Left ventricle myocardium superior (tissue), 1 donor: ENCODE data around the gene ELAC1. TPM values are rescaled to one million over a fixed set of nuclear protein-coding genes. Genes with fewer than 3 reads are reported as not detected.

Experiments
- ATAC-seq: fragments of 200-7000 bp; cut with Tn5 transposase; one replicate; pipeline ENCODE4 v1.9.1; 2020; ENCODE audit warnings: mild to moderate bottlenecking, moderate library complexity
- DNase-seq: peaks from one replicate; pipeline ENCODE4 v3.0.0-alpha.2; 2020
- intact Hi-C: fragments of 100-400 bp; cut with micrococcal nuclease; formaldehyde crosslinking; loops from one replicate; pipeline ENCODE4 v1.11.0; 2022
- total RNA-seq: library from RNA; stranded (reverse); fragmentation: NEBNext Ultra II Directional; extraction: Animal tissue kit (Norgen Biotek cat#: 25700); gene quantifications from one replicate; pipeline ENCODE4 v1.2.1, GENCODE V29; 2021
- donor health status: DM: no; HTN: yes; CAD: no; lungs with severe emphysema.

The ELAC1 gene
- total RNA-seq, 1 donor from 2014 or later, result 4.3 TPM

- intact Hi-C loops, result no loop called here
- no peak for ATAC-seq
- DNase-seq, result no peak
These were observed 42.4 kb downstream of the ELAC1 start for GRCh38 chr18:51010218-51010617.

- intact Hi-C loops, result no loop called here
- ATAC-seq (no peak), DNase-seq (no peak)
These were observed 43.9 kb downstream of the ELAC1 start for GRCh38 chr18:51011709-51012108.

DNA sequence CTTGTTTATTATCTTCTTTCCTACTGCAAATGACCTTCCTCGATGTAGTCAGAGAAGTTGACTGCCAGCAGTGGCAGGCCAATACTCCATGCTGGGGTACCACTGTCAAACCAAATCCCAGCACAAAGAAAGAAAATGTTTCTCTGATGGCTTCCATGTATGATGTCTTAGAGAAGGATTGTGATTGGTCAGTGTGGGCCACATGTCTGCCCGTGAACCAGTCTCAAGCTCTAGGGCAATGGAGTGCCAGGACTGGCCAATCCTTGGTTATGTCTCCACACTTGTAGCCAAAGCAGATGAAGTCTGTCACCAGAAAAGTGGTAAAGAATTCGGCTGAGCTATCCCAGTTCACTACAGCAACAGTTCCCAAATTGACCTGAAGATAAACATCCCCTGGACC is 44.6 kb downstream of the ELAC1 start:
- ATAC-seq (no peak), DNase-seq (no peak)
- intact Hi-C loops, result no loop called here

GRCh38 chr18:51013259-51013658 is 45.4 kb downstream of the ELAC1 start:
- DNase-seq (no peak), ATAC-seq (no peak)
- intact Hi-C loops, result no loop called here

DNA sequence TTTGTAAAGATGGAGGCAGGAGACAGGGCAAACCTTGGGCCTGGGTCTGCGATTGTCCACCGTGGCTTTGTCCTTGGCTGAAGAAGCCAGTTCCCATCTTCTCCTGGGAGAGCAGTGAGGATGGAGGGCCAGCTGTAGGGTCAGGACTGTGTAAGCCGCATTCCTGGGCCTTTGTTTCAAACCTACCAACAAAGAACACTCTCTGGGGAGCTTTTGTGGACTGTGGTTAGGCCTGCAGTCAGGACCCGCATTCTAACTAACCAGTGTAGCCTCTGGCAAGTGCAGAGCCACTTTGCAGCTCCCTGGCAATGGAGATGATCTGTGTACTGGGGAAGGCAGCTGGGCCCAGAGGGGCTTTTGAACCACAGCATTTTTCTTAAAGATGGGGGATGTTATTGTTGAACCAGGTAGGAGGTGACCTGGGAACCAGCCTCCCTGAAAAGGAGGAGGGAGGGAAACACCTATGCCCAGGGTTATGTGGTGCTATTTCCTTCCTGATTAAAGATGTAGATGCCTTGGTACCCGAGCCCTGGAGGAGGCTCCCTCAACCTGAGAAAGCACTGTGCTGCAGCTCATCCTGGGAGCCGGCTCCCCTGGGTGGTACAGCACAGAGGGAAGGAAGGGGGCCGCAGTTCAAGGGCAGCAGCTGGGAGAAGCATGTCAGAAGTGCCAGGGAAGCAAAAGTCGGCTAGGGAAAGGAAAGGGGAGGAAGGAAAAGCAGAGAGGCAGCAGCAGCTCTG is 49.5 kb downstream of the ELAC1 start:
- DNase-seq, result no peak
- ATAC-seq, result no peak
- intact Hi-C loops, result no loop called here

GRCh38 chr18:51020536-51020935 is 52.7 kb downstream of the ELAC1 start:
- intact Hi-C loops, result loop anchor here (10.0 kb wide), 1 partner anchor 46 kb away; no protein-coding TSS in a partner anchor

GRCh38 chr18:51021226-51021965 is 53.6 kb downstream of the ELAC1 start:
- ATAC-seq (no peak), DNase-seq (no peak)
- intact Hi-C loops, result loop anchor here (10.0 kb wide), 1 partner anchor 47 kb away; no protein-coding TSS in a partner anchor

More at GRCh38 chr18:51020536-51020935, 52.7 kb downstream of the ELAC1 start:
- ATAC-seq, result peak; percentile 45
- no peak for DNase-seq

- ATAC-seq (no peak), DNase-seq (no peak)
- intact Hi-C loops, result loop anchor here (10.0 kb wide), 1 partner anchor 51 kb away; no protein-coding TSS in a partner anchor
These were observed 57.7 kb downstream of the ELAC1 start for GRCh38 chr18:51025512-51025911.

- intact Hi-C loops, result loop anchor here (10.0 kb wide), 1 partner anchor 54 kb away; no protein-coding TSS in a partner anchor
- ATAC-seq, result no peak
- DNase-seq, result no peak
These were observed 60.5 kb downstream of the ELAC1 start for GRCh38 chr18:51028201-51028805.

GRCh38 chr18:51029378-51029693 is 61.5 kb downstream of the ELAC1 start:
- peak; percentile 46 for ATAC-seq
- intact Hi-C loops, result loop anchor here (10.0 kb wide), 1 partner anchor 55 kb away; no protein-coding TSS in a partner anchor
- no peak for DNase-seq

- DNase-seq, result peak; percentile 97
- intact Hi-C loops, result loop anchor here (10.0 kb wide), 1 partner anchor 55 kb away; no protein-coding TSS in a partner anchor
- peak; percentile 95 for ATAC-seq
These were observed 62.1 kb downstream of the ELAC1 start, which contains the start of gene SMAD4 for GRCh38 chr18:51029694-51030536. Gene SMAD4 (plus strand): TSS chr18:51030213. CDS start chr18:51047047, 16,834 bp downstream.

GRCh38 chr18:51030537-51031258 is 62.9 kb downstream of the ELAC1 start:
- DNase-seq, result peak; percentile 86
- peak; percentile 81 for ATAC-seq
- intact Hi-C loops, result no loop called here

GRCh38 chr18:51032193-51032592 is 64.4 kb downstream of the ELAC1 start:
- intact Hi-C loops, result no loop called here
- DNase-seq (no peak), ATAC-seq (no peak)

DNA sequence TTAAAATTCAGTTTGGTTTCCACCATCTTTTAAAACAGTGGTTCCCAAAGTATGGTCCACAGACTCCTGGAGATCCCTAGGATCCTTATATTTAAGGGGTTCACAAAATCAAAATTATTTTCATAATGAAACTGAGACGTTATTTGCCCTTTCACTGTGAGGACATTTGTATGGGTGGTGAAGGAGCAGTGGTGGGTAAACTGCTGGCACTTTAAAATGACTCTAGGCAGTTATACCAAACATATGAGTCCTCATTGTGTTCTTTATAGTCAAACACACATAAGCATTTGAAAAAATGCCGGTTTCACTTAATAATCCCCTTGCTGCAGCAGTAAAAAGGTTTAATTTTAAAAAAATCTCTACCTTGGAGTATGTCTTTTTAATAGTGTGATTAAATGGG is 69.4 kb downstream of the ELAC1 start:
- DNase-seq, result no peak
- no peak for ATAC-seq
- intact Hi-C loops, result no loop called here
